Colon (tissue), 2 donors: ENCODE results near the gene RHBDL3.
"Not testable (repeated sequence)": the region's sequence is repeated elsewhere in the genome, so short reads cannot be mapped to it uniquely, and the experiment has no call there.

Experiments used
- FAIRE-seq: peaks from 2 replicates; lab custom pipeline; 2012; peaks lifted over from hg19 to GRCh38; lab: Jason Lieb, UNC
- donor health status: control.
- donor health status: control.

RHBDL3 gene

GRCh38 chr17:32323811-32324491, 58.3 kb downstream of the RHBDL3 start:
- FAIRE-seq: no peak

GRCh38 chr17:32327911-32328310, 62.3 kb downstream of the RHBDL3 start:
- FAIRE-seq: no peak

- no peak for FAIRE-seq
Measured at GRCh38 chr17:32330147-32330546, 64.5 kb downstream of the RHBDL3 start.

GRCh38 chr17:32331243-32332040, 65.8 kb downstream of the RHBDL3 start:
- no peak for FAIRE-seq

- FAIRE-seq: no peak
Measured at GRCh38 chr17:32333187-32333586, 67.6 kb downstream of the RHBDL3 start.

GRCh38 chr17:32335046-32335445, 69.4 kb downstream of the RHBDL3 start:
- FAIRE-seq: no peak

- no peak for FAIRE-seq
Measured at GRCh38 chr17:32335687-32336086, 70.1 kb downstream of the RHBDL3 start.

GRCh38 chr17:32341141-32341856, 75.7 kb downstream of the RHBDL3 start:
- FAIRE-seq: no peak

- no peak for FAIRE-seq
Measured at GRCh38 chr17:32341857-32342602, 76.4 kb downstream of the RHBDL3 start, which contains the start of gene C17orf75. C17orf75 (minus strand) TSS chr17:32342173; CDS start chr17:32342139, 34 bp downstream.

GRCh38 chr17:32342603-32343325, 77.1 kb downstream of the RHBDL3 start:
- FAIRE-seq: no peak

- FAIRE-seq: no peak
Measured at GRCh38 chr17:32345951-32346600, 80.4 kb downstream of the RHBDL3 start.

- no peak for FAIRE-seq
Measured at GRCh38 chr17:32348483-32348800, 82.8 kb downstream of the RHBDL3 start.

GRCh38 chr17:32349503-32349853, 83.8 kb downstream of the RHBDL3 start:
- no peak for FAIRE-seq

GRCh38 chr17:32349854-32350665, 84.4 kb downstream of the RHBDL3 start, which contains the start of gene ZNF207:
ZNF207 (plus strand) TSS chr17:32350157; CDS start chr17:32350286, 129 bp downstream.
- no peak for FAIRE-seq

- no peak for FAIRE-seq
Measured at GRCh38 chr17:32350666-32351418, 85.2 kb downstream of the RHBDL3 start.

GRCh38 chr17:32352734-32353133, 87.1 kb downstream of the RHBDL3 start:
- not testable (repeated sequence) for FAIRE-seq

GRCh38 chr17:32355649-32356377, 90.2 kb downstream of the RHBDL3 start:
- no peak for FAIRE-seq

- FAIRE-seq: no peak
Measured at GRCh38 chr17:32356378-32356743, 90.7 kb downstream of the RHBDL3 start.

GRCh38 chr17:32356750-32357149, 91.1 kb downstream of the RHBDL3 start:
- no peak for FAIRE-seq
